ENCODE measurements around the gene IGSF10.

DNA sequence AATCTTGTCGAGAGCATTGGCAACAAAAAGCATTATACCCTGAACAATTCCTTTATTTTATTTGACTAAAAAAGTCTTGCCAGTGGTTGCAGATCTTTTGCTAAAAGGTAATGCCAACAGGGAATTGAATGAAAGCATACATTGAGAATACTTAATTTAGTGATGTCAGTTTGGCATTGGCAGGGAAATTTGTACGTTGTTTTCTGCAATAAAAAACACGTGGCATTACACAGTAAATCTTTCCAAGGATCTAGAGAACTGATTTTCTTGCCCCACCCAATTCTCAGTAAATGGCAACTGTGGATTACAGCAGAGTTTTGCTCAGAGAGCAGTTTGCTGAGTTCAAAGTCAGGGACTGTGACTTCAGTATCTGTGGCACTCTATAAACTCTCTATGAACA, 38.3 kb upstream of the IGSF10 start:
- TF ChIP-seq, protein P1, sequence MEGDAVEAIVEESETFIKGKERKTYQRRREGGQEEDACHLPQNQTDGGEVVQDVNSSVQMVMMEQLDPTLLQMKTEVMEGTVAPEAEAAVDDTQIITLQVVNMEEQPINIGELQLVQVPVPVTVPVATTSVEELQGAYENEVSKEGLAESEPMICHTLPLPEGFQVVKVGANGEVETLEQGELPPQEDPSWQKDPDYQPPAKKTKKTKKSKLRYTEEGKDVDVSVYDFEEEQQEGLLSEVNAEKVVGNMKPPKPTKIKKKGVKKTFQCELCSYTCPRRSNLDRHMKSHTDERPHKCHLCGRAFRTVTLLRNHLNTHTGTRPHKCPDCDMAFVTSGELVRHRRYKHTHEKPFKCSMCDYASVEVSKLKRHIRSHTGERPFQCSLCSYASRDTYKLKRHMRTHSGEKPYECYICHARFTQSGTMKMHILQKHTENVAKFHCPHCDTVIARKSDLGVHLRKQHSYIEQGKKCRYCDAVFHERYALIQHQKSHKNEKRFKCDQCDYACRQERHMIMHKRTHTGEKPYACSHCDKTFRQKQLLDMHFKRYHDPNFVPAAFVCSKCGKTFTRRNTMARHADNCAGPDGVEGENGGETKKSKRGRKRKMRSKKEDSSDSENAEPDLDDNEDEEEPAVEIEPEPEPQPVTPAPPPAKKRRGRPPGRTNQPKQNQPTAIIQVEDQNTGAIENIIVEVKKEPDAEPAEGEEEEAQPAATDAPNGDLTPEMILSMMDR (conservative IDR thresholded peaks at IDR 0.05; ENCODE audit: low read depth, low read length) = no peak
- TF ChIP-seq EZH2phosphoT487 (IDR thresholded peaks at IDR 0.05; ENCODE audit: borderline replicate concordance, low read length) = no peak
- no peak for TF ChIP-seq EZH2 (IDR thresholded peaks at IDR 0.05; ENCODE audit: low read length, unreplicated experiment)
